GM12801 (cell line): ENCODE measurements around the gene SMOC2.

Source experiments
- CTCF ChIP-seq: IDR thresholded peaks from one replicate; pipeline ENCODE4 v1.5.1; 2011; ENCODE audit warnings: control low read depth; ENCODE audit not compliant: insufficient read length; ENCODE audit errors: extremely low read depth

Gene SMOC2

GRCh38 chr6:168624948-168625347 lies 184.0 kb downstream of the SMOC2 start:
- TF ChIP-seq CTCF = no peak

GRCh38 chr6:168625602-168626001 lies 184.6 kb downstream of the SMOC2 start:
- no peak for TF ChIP-seq CTCF

- no peak for TF ChIP-seq CTCF
These were observed 185.1 kb downstream of the SMOC2 start for GRCh38 chr6:168626046-168626602.

GRCh38 chr6:168627506-168628175 lies 186.7 kb downstream of the SMOC2 start:
- no peak for TF ChIP-seq CTCF

GRCh38 chr6:168628176-168628553 lies 187.2 kb downstream of the SMOC2 start:
- no peak for TF ChIP-seq CTCF

- no peak for TF ChIP-seq CTCF
These were observed 187.8 kb downstream of the SMOC2 start for GRCh38 chr6:168628732-168629245.

- no peak for TF ChIP-seq CTCF
These were observed 190.6 kb downstream of the SMOC2 start for GRCh38 chr6:168631564-168631963.
